Kidney tubule cell (primary cell): ENCODE data around the gene SCP2.

Experiments used
- DNase-seq: peaks from one replicate; pipeline ENCODE4 v3.0.0-alpha.2; 2018; ENCODE audit warnings: low spot score

SCP2 gene

DNA sequence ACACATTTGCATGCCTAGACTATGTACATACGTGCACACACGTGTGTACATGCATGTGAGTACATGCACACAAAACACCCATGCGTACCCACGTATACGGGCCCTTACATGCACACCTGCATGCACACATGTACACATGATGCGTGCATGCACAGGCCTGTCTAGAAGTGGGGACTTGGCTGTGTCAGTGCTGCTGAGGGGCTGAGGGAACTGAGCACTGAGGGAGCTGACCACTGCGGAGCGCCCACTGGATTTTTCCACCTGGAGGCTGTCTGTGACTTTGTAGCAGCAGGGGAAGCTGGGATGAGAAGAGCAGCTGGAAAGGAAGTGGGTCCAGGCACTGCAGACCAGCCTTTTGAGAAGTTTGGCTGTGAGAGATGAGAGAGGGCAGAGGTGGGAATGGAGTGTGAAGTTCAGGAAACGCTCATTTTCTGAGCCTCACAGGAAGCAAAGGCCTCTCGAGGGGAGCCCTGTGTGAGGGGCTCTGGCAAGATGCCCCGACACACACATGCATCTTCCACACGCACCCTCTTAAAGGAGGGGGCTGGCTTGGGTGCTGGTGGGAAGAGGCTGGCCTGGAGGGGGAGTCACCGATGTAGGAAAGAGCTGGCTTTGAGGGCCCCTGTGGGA lies 155.9 kb downstream of the SCP2 start:
- no peak for DNase-seq

DNA sequence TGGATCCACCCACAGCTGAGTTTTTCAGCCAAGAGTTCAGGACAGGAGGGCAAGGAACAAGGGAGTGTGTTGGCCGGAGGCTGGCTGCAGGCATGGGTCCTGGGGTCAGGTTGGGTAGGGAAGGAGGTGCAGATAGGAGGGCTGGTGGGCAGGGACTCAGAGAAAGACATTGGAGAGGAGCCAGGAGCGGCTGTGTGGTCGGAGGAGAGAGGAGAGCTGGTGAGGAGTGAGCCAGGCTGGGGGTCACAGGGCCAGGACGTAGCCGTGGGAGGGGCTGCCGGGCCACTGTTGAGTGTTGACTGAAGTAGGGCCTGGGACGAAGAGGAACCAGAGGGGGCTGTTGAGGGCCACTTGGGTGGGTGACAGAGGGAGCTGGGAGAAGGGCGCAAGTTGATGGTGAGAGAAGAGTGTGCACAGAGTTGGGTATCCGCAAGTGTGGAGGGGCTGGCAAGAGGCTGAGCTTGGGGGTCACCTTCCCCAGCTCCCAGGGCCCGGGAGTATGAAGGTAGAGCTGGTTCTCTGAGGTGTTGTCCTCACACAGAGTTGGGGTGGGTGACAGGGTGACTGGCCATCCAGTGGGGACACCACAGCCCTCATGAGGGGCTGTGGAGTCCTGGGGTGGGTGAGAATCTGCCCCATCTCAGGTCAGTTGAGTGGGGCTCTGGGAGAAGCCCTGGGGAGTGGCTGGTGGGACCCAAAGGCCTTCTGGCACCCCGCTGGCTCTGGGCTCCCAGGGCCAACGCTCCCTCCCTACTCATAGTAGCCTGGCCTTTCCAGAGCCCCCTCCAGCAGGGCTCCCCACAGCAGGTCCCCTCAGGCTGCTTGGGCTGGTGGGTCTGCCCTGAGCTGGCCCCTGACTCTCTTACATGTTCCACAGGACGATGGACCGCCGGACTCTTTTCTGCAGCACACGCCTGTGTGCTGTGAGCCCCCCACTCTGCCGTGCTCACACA lies 156.8 kb downstream of the SCP2 start:
- no peak for DNase-seq

DNA sequence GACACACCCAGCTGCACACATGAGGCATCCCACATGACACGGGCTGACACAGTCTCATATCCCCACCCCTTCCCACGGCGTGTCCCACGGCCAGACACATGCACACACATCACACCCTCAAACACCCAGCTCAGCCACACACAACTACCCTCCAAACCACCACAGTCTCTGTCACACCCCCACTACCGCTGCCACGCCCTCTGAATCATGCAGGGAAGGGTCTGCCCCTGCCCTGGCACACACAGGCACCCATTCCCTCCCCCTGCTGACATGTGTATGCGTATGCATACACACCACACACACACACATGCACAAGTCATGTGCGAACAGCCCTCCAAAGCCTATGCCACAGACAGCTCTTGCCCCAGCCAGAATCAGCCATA lies 157.5 kb downstream of the SCP2 start:
- DNase-seq = no peak

DNA sequence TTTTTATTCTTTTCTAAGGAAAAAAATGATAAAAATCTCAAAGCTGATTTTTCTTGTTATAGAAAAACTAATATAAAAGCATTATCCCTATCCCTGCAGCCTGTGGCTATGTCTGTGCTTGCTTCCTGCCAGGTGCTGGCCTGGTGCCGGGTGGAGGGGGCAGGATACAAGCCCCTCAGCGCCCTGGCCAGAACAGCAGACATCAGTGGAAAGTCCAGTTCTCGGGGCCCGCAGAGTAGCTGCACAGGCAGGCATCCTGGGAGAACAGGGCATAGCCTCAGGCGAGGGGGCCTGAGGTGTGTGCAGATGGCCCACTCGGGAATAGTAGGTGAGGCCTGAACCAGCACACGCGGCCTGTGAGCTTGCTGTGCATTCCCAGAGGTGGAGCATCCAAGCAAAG lies 158.3 kb downstream of the SCP2 start:
- DNase-seq = no peak

DNA sequence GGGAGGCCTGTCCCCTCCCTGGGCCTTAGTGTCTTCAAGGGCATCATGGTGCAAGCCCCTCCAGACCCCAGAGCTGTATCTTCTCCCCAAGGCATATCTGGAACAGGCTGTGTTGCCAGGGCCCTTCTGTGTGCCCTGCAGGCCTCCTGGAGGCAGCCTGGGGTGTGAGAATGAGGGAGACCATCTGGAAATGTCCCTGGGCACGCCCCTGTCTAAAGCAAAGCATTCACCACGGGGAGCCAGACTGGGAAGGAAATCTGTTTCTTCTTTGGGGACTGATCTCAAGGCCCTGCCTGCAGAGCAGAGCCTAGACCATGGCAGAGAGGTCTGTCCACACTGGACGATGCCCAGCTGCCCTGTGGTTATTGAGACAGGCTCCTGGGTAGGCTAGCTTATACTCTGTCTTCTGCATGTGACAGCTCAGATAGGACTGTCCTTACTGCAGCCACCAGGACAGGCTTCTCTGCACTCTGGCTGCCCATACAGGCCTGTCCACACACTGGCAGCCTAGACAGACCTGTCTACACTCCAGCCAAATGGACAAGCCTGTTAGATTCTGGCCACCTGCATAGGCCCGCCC lies 159.5 kb downstream of the SCP2 start:
- no peak for DNase-seq

DNA sequence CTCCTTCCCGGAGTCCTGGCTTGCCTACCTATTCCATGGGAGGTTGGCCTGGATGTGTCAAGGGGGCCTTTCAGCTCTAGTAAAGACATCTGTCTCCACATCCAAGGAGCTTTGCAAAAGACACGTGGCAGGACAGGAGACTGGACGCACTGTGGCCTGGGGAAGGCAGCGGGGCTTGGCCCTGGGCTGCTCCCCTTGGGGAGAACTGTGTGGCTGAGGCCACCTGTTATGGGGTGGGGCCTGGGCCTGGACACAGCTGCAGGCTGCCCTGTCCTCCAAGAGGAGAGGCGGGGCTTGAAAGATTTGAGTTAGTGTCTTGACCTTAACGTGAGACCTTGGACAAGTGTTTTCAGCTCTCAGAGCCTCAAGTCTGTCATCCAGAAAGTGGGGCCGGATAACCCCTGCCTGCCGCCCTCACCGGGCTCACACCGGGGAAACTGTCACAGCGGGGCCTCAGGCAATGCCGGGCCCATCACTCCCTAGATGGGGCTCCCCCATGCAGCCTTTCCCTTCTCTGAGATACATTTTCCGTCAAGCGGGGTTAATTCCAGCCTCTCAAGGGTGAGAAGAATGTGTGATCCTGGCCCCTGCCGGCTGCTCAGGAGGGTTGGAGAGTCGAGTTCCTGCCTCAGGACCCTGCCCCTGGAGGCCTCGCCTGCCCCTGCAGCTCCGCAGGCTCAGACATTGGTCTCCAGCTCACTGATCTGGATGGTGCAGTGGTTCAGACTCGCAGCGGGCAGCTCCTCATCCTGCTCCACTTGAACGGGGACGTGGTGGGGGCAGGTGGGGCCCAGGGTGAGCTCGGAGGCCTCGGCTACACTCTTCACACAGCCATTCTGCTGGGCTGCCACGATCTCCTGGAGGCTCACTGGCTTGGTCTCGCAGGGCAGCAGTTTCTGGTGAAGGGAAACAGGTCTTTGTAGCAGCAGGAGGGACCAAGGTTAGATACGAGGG lies 160.5 kb downstream of the SCP2 start:
- DNase-seq = no peak

DNA sequence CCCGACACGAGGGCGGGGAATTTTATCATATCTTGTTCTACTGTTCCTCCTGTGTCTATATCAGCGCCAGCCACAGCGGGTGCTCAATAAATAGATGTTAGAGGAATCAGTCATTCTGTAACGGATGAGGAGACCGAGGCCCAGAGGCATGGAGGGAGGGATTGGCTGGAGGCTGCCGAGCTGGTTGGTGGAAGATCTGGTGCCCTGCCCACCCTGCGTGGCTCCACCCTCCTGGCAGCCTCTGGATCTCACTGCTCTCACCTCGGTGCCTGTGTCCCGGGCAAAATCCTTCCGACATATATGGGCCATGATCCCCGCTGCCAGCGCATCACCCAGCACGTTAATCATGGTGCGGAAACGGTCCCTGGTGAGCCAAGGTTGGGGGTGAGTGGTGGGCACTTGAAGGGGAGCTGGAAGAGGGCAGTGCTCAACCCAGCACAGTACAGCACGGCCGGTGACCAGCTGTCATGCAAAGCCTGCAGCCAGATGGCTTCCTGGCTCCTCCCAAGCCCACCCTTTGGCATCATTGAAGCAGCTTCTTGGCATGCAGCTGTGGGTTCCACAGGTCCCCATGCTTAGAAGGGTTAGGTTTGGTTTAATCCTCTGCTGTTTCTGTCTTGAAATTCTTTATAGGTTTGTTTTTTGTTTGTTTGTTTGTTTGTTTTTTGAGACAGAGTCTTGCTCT lies 161.7 kb downstream of the SCP2 start:
- no peak for DNase-seq

DNA sequence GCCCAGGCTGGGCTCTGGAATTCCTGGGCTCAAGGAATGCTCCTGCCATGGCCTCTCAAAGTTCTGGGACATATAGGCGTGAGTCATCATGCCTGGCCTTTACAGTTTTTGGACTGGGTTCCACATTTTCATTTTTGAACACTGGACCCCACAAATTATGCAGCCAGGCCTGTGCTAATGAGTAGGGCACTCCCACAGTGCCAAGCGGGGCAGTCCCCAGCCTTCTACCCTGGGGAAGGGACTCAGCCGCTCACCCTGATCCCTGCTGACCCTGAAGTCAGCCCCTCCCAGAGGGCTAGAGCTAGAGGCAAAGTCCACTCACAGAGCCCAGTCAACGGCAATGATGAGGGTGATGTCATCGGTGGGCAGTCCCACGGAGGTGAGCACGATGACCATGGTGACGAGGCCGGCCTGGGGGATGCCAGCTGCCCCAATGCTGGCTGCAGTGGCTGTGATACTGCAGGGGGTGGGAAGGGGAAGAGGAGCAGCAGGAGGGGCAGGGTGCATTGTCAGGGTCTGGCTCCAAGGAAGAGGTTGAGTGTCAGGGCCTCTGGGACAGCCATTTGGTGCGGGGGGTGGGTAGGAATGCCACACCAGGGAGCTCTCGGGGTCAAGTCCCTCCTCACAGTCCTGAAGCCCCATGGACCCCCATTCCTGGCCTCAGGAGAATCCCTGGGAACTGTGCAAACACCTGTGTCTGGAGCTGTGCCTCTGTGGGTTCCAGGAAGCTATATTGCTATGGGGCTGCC lies 162.6 kb downstream of the SCP2 start:
- peak; percentile 46 for DNase-seq

DNA sequence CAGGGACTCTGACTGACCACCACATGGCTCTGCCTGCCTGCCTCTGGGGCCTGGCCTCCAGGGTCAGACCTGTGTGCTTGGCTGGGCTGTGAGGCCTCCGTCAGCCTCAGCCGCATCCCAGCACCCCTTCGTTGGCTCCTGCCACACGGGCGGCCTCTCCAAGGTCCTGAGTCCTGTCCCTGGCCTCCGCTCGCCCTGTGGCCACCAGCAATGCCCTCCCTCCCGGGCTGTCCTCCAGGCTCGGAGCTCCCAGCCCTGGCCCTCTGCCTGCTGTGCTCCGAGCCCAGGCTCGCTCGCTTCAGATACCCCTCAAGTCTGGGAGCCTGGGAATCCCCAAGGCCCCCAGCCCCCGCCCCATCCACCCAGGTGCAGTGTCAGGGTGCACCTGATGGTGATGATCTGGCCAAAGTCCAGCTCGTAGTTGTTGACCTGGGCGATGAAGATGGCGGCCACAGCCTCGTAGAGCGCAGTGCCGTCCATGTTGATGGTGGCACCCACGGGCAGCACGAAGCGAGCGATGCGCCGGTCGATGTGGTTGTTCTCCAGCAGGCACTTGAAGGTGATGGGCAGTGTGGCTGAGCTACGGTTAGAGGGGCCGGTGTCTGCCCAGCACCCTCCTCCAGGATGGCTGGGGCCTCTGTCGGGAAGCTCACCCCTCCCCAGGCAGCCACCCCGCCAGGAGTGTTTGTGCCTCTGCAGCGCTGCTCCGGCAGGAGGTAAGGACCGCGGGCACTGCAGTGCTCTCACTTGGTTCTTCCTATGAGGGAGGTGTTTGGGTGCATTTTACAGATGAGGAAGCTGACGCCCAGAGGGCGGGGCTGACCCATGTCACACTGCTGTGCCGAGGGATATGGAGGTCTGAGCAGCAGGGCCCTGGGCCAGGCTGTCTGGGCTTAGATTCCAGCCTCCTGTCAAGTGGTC lies 163.4 kb downstream of the SCP2 start:
- DNase-seq = no peak

DNA sequence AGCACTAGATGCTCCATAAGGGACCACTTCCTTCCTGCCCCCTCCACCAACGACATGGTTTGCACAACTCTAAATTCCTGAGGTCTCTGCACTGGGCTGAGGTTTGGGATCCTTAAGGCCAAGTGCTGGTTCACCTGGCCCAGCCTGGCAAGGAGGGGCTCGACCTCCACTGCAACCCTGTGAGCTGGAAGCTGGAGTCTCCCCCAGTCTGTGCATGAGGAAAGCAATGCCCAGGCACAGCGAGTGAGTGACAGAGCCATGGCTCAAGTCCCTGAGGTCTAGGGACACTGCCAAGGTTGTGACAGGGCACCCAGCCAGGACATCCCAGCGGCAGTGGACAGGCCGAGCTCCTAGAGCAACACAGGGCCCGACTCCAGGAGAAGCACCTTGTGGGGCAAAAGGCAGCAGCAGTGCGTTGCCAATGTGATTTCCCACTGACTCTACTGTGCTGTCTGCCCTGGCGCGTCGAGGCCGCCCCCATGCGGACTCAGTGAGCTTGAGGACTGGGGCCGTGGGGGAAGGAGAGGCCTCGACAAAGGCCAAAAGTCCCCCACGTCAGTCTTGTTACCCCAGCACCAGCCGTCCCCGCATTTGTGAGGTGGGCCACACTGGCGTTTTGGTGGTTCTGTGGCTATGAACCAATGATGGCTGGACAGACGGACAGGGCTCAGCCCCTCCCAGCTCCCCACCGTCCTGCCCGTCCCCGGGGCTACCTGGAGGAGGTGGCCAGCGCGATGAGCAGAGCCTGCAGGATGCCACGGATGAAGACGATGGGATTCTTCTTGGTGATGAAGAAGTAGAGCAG lies 165.0 kb downstream of the SCP2 start:
- no peak for DNase-seq

DNA sequence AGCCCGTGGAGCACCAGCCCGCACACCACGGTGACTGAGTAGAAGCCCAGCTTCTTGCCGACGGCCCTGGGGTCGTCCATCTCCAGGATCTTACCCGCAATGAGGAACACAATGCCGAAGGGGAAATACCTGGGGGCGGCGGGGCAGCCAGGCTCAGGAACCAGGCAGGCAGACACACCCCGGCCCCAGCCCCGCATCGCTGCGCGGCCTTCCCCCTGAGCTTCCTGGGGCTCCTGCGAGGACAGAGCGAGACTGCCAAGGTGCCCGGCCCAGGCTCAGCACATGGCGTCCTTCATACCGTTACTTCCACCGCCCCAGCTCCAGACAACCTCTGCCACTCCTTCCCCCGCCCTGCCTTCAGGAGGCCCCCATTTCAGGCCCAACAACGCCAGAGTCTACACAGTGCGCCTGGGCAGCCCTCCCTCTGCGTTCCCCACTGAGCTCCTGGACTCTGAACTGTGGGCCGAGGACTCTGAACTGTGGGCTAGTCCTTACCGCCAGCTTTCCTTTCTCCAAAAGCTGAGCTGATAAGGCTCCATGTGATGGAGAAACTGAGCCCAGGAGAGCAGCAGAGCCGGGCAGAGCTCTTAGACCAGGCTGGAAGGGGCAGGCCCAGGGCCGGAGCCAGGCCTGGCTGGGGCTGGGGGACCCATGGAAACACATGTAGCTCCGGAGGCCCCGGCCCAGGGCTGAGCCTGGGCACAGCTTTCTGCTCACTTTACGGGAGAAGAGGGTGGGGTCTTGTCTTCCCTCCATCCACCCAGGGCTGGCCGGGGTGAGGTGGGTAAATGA lies 165.8 kb downstream of the SCP2 start:
- no peak for DNase-seq

DNA sequence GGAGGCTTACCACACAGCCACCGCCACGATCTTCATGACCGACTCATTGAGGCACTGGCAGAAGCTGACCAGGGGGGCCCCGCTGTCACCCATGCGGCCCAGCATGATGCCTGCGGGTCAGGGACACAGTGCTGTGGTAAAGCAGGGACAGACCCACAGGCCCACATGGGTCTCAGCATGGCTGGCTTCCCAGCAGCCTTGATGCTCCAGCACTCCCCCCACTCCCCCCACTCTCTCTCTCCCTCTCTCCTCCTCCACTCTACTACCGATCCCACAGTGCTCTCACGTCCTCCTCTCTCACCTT lies 166.3 kb downstream of the SCP2 start:
- no peak for DNase-seq

DNA sequence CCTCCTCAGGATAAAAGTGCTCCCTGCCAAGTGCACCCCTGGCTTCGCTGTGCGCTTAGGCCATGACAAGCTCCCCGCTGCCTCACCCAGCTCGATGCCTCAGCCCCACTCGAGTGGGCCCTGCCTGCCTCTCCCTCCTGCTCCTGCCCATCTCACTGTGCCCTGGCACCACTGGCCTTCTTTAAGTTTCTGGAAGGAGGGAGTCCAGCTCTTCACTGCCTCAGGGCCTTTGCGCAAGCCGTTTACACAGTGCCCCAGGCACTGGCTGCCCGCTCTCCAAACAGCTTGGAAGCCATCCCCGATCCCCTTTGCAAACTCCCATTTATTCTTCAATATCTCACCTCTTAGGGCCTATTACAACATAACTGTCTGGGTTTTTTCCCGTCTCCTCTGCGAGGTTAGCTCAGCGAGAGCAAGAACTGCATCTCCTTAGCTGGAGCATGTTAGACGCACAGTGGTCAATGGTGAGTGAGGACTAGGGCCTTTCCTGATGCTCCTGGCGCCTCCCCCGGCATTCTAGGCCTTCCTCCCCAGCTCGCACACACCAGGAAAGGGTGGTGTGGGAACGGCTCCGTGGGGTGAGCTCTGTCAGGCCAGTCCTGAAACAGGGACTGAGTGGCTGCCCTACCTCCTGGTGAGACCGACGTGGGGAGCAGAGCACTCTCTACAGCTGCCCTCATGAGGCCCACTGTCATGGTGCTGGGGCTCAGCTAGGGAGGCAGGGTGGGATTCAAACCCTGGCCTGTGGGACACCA lies 166.9 kb downstream of the SCP2 start:
- no peak for DNase-seq

DNA sequence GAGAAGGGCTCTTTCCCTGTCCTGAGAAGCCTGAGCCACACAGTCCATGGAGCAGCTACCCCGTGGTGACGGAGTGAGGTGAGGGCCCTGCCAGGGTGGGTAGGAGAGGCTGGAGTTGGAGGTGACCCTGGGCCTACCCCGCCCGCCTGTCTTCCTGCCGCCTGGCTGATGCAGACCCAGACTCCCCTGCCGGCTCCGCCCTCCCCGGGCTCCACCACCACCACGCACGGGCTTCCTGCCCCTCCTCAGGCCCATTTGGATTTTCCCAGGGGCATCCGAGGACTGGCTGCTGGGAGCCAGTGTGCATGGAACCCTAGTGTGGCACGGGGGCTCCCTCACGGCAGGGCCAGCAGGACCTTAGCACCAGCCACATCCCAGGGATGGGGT lies 167.4 kb downstream of the SCP2 start:
- DNase-seq = no peak
